ENCODE results near the gene NR5A1.

NR5A1 gene

GRCh38 chr9:124513376-124513994 is 6.3 kb upstream of the NR5A1 start:
- Histone ChIP-seq H3K4me1 (ENCODE audit: insufficient read depth, low read length) (peaks cover 3% of the 10 kb centered on the region; the same call in 1 of the 2 replicates), H3K4me3 (ENCODE audit: low read length) (no peak overlapping the region), H3K9me3 (ENCODE audit: insufficient read depth, low read depth, low read length) (no peaks in the 10 kb centered on the region), H3K36me3 (ENCODE audit: insufficient read depth, low read depth, low read length) (no peaks in the 10 kb centered on the region; the same call in 1 of the 2 replicates), H3K9ac (ENCODE audit: low read depth, low read length) (no peak overlapping the region), H3K27ac (ENCODE audit: low read length) (no peak overlapping the region), H3K27me3 (ENCODE audit: insufficient read depth, low read length) (no peaks in the 10 kb centered on the region)

DNA sequence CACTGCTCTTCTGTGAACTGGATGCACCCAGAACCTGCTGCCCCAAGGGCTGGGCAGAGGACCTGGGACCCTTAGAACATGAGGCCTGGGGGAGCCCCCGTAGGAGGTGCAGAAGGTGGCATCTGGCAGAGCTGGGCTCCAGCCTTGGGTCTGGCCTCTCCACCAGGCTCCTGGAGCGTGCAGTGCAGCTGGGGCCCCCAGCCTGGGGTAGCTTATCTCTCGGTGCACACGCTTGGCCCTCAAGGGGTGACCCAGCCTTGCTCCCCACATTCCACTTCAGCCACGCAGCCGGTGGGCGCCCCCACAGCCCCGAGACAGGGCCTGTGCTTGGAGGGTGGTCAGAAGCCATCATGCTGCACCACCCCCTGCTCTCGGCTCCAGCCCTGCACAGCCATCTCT is 5.6 kb upstream of the NR5A1 start:
- Histone ChIP-seq H3K27me3 (ENCODE audit: insufficient read depth, low read length) (no peaks in the 10 kb centered on the region), H3K9ac (ENCODE audit: low read depth, low read length) (no peak overlapping the region), H3K36me3 (ENCODE audit: insufficient read depth, low read depth, low read length) (no peaks in the 10 kb centered on the region; the same call in 1 of the 2 replicates), H3K9me3 (ENCODE audit: insufficient read depth, low read depth, low read length) (no peaks in the 10 kb centered on the region), H3K27ac (ENCODE audit: low read length) (no peak overlapping the region), H3K4me1 (ENCODE audit: insufficient read depth, low read length) (peaks cover 3% of the 10 kb centered on the region; the same call in 1 of the 2 replicates), H3K4me3 (ENCODE audit: low read length) (no peak overlapping the region)

DNA sequence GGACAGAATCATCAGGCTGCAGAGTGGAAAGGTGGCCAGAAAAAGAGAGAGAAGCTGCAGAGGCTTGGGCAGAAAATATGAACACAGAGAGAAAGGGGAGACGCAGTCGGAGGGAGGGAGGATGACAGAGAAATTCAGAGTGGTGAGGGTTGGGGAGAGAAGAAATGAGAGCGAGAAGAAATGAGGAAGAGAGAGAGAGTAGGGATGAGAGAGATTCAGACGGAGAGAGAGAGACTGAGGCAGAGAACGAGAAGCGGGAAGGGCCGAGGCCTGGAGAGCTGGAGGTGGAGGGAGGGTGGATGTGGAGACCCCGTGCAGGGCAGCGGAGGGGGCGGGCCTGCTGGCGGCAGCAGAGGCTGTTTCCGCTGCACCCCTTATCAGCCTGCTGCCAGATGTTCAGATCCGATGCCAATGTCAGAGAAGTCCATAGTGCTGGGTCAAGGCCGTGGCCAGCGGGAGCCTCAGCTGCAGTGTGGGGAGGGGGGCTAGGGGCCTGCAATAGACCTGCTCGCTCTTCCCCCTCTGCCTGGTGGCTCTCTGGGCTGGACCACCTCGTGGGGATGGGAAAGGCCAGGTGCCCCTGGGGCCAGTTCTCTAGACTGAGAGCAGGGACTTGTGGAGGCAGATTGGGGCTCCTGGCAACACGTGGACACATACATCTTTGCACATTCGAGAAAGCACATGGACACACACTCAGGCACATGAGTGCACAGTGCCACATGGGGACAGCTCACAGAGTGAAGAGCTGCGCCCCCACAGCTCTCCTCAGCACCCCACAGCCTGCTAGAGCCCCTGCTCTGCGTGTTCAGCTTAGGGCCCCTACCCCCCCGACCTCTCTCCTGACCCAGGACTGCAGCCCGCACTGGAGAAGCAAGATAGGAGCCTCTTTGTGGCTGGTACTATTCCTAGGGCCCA is 4.9 kb upstream of the NR5A1 start:
- peak overlapping the region; percentile 29; the same call in 1 of the 2 replicates for H3K9ac ChIP-seq (ENCODE audit: low read depth, low read length)
- no peak overlapping the region for H3K4me3 ChIP-seq (ENCODE audit: low read length)
- H3K27me3 ChIP-seq (ENCODE audit: insufficient read depth, low read length) = no peaks in the 10 kb centered on the region; the same call in 1 of the 2 replicates
- H3K27ac ChIP-seq (ENCODE audit: low read length) = no peak overlapping the region
- peaks cover 3% of the 10 kb centered on the region; the same call in 1 of the 2 replicates for H3K4me1 ChIP-seq (ENCODE audit: insufficient read depth, low read length)
- H3K36me3 ChIP-seq (ENCODE audit: insufficient read depth, low read depth, low read length) = no peaks in the 10 kb centered on the region
- no peaks in the 10 kb centered on the region for H3K9me3 ChIP-seq (ENCODE audit: insufficient read depth, low read depth, low read length)

DNA sequence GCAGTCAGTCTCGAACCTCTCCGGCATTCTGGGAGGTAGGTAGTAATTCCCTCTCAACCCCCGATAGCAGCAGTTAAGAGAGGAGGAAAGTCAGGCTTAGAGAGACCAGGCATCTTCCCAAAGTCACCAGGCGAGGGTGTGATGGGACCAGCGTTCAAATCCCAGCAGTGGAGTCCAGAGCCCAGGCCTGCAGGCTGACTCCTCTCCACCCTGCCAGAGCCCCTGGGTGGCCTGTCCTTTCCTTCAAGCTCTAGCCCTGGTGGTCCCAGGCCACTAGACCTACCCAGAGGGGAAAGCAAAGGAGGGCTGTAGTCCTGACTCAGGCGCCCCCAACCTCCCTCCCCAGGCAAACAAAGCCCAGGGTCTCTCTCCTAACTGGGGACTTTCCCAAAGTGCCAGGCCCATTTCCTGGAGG is 4.2 kb upstream of the NR5A1 start:
- Histone ChIP-seq H3K36me3 (ENCODE audit: insufficient read depth, low read depth, low read length) (no peaks in the 10 kb centered on the region), H3K9ac (ENCODE audit: low read depth, low read length) (peak overlapping the region; percentile 29; the same call in 1 of the 2 replicates), H3K4me1 (ENCODE audit: insufficient read depth, low read length) (peaks cover 3% of the 10 kb centered on the region; the same call in 1 of the 2 replicates), H3K9me3 (ENCODE audit: insufficient read depth, low read depth, low read length) (no peaks in the 10 kb centered on the region), H3K27me3 (ENCODE audit: insufficient read depth, low read length) (peaks cover 7% of the 10 kb centered on the region), H3K4me3 (ENCODE audit: low read length) (no peak overlapping the region), H3K27ac (ENCODE audit: low read length) (no peak overlapping the region)

- Histone ChIP-seq H3K9ac (ENCODE audit: low read depth, low read length) (no peak overlapping the region), H3K9me3 (ENCODE audit: insufficient read depth, low read depth, low read length) (no peaks in the 10 kb centered on the region), H3K27me3 (ENCODE audit: insufficient read depth, low read length) (peaks cover 13% of the 10 kb centered on the region), H3K36me3 (ENCODE audit: insufficient read depth, low read depth, low read length) (no peaks in the 10 kb centered on the region), H3K4me3 (ENCODE audit: low read length) (no peak overlapping the region), H3K27ac (ENCODE audit: low read length) (no peak overlapping the region), H3K4me1 (ENCODE audit: insufficient read depth, low read length) (peaks cover 3% of the 10 kb centered on the region; the same call in 1 of the 2 replicates)
Measured at GRCh38 chr9:124510650-124511425, 3.6 kb upstream of the NR5A1 start.

DNA sequence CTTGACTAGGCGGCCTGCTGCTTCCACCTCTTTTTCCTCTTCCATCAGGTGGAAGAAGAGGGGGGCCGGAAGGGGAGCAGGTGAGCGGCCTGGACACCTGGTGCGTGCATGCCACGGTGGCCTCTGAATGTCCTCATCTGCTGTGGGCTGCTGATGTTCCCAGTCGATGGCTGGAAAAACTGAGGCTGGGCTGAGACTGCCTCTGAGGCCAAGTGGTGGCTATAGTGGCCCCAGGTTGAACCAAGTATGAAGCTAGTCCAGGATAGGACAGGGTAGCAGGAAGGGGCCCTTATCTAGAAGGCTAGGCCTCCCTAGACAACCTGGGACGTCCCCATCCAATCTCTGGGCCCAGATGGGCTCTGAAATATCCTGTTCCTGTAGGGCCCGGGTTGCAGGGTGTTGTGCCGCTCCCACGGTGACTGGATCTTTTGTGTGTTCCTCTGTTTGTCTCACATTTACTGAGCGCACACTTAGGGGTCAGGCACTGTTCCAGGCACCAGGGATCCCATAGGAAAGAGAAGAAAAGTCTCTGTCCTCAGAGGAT is 753 bp upstream of the NR5A1 start:
- Histone ChIP-seq H3K9me3 (ENCODE audit: insufficient read depth, low read depth, low read length) (no peaks in the 10 kb centered on the region), H3K27me3 (ENCODE audit: insufficient read depth, low read length) (peaks cover 40% of the 10 kb centered on the region), H3K4me1 (ENCODE audit: insufficient read depth, low read length) (peaks cover 3% of the 10 kb centered on the region; the same call in 1 of the 2 replicates), H3K27ac (ENCODE audit: low read length) (no peak overlapping the region), H3K4me3 (ENCODE audit: low read length) (no peak overlapping the region), H3K36me3 (ENCODE audit: insufficient read depth, low read depth, low read length) (no peaks in the 10 kb centered on the region), H3K9ac (ENCODE audit: low read depth, low read length) (no peak overlapping the region)

DNA sequence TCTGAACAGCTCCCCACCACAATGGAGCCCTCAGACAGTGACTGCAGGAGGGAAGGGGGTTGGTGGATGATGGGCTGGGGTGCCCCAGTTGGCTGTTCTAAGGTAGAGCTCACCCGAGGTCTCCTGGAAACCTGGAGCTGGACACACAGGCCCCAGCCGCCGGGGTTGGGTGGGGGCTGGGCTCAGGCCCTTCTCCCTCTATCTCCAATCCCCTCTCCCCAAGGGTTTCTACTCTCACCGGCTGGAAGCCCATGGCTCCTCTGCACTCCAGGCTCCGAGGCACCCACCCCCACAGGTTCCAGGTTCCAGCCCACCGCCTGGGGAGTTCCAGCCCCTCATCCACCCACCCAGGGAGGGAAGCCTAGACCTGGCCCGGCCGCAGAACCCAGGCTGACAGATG is 766 bp downstream of the NR5A1 start:
- no peak overlapping the region for H3K27ac ChIP-seq (ENCODE audit: low read length)
- H3K4me3 ChIP-seq (ENCODE audit: low read length) = no peak overlapping the region
- no peak overlapping the region for H3K9ac ChIP-seq (ENCODE audit: low read depth, low read length)
- H3K36me3 ChIP-seq (ENCODE audit: insufficient read depth, low read depth, low read length) = no peaks in the 10 kb centered on the region
- no peaks in the 10 kb centered on the region for H3K4me1 ChIP-seq (ENCODE audit: insufficient read depth, low read length)
- peaks cover 55% of the 10 kb centered on the region for H3K27me3 ChIP-seq (ENCODE audit: insufficient read depth, low read length)
- no peaks in the 10 kb centered on the region for H3K9me3 ChIP-seq (ENCODE audit: insufficient read depth, low read depth, low read length)

GRCh38 chr9:124505901-124506346 is 1.3 kb downstream of the NR5A1 start:
- no peak overlapping the region for H3K9ac ChIP-seq (ENCODE audit: low read depth, low read length)
- no peak overlapping the region for H3K27ac ChIP-seq (ENCODE audit: low read length)
- no peak overlapping the region for H3K4me3 ChIP-seq (ENCODE audit: low read length)
- no peaks in the 10 kb centered on the region for H3K36me3 ChIP-seq (ENCODE audit: insufficient read depth, low read depth, low read length)
- no peaks in the 10 kb centered on the region for H3K9me3 ChIP-seq (ENCODE audit: insufficient read depth, low read depth, low read length)
- no peaks in the 10 kb centered on the region for H3K4me1 ChIP-seq (ENCODE audit: insufficient read depth, low read length)
- peaks cover 60% of the 10 kb centered on the region for H3K27me3 ChIP-seq (ENCODE audit: insufficient read depth, low read length)

DNA sequence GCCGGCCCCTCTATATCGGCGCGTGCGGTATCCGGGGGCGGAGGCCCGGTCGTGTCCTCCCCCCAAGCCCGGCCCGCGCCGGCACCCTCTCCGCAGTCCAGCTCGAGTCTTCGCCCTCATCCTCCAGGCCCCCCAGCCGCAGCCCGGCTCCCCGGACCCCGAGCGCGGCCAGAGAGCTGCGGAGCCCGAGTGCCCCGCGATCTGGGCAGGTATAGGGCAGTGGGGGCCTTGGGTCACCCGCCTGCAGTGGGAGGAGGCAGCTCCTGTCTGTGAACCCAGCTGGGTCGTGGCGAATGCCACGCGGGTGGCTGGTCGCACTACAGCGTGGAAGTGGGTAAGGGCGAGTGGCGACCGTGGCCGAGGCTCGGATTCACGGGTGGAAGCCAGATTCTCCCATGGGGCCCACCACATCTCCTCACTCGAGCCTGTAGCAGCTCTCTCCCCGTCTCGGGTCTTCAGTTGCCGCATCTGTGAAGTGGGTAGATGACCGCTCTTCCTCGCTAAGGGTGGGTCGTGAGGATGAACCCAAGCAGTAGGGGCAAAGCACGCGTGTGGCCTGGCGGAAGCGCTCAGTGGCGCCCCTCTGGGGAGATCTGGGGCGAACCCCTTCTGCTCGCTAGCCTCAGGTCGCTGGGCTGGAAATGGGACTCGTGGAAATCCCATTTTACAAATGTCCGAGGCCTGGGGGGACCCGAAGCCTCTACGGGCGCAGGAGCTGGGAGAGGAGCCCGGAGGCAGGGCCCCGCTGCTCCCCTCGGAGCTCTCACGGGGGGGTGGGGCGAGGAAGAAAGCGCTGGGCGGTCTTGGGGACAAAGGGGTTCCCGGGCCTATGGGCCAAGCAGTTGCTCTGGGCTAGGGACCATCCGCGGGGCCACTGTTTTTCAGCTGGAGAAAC is 1.9 kb downstream of the NR5A1 start:
- H3K27ac ChIP-seq (ENCODE audit: low read length) = no peak overlapping the region
- H3K36me3 ChIP-seq (ENCODE audit: insufficient read depth, low read depth, low read length) = no peaks in the 10 kb centered on the region
- peak overlapping the region; percentile 18; the same call in 1 of the 2 replicates for H3K4me3 ChIP-seq (ENCODE audit: low read length)
- peaks cover 65% of the 10 kb centered on the region for H3K27me3 ChIP-seq (ENCODE audit: insufficient read depth, low read length)
- no peaks in the 10 kb centered on the region for H3K4me1 ChIP-seq (ENCODE audit: insufficient read depth, low read length)
- no peaks in the 10 kb centered on the region for H3K9me3 ChIP-seq (ENCODE audit: insufficient read depth, low read depth, low read length)
- H3K9ac ChIP-seq (ENCODE audit: low read depth, low read length) = no peak overlapping the region

DNA sequence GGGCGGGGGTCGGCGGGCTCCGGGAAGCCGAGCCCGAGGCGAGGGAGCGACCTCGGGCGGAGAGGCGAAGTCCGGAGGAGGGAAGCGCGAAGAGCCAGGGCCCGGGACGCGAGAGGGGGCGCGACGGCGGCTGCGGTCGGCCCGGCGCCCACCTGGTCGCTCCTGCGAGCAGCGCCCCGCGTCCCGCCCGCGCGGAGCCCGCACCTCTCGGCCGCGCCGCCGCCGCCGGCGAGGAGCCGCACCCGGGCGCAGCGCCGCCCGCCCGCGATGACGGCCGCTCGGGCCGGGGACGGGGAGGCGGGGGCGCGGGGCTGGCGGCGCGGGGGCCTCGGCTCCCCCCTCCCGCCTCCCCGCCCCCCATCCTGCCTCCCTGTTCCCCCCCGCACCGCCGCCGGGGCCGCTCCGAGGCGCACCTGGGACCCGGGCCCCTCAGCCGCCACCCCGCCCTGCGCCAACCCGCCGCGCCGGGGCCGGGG is 2.6 kb downstream of the NR5A1 start:
- Histone ChIP-seq H3K4me1 (ENCODE audit: insufficient read depth, low read length) (no peaks in the 10 kb centered on the region), H3K36me3 (ENCODE audit: insufficient read depth, low read depth, low read length) (no peaks in the 10 kb centered on the region), H3K9ac (ENCODE audit: low read depth, low read length) (no peak overlapping the region), H3K9me3 (ENCODE audit: insufficient read depth, low read depth, low read length) (no peaks in the 10 kb centered on the region), H3K4me3 (ENCODE audit: low read length) (peak overlapping the region; percentile 18; the same call in 1 of the 2 replicates), H3K27ac (ENCODE audit: low read length) (no peak overlapping the region), H3K27me3 (ENCODE audit: insufficient read depth, low read length) (peaks cover 70% of the 10 kb centered on the region)

Measured in iPS-20b (cell line).